Heart left ventricle (tissue), 16 donors: Measurements from ENCODE around the gene CD53. TPM values are rescaled to one million over a fixed set of nuclear protein-coding genes. Genes with fewer than 3 reads are reported as not detected.

ENCODE experiments used
- ATAC-seq, 4 donors: fragments of 200-7000 bp; cut with Tn5 transposase; one replicate each; pipeline ENCODE4 v1.9.1; 2020 to 2022; ENCODE audit warnings: moderate library complexity in 4 of 4, mild to moderate bottlenecking in 3 of 4, moderate number of reproducible peaks in 1 of 4
- DNase-seq, 5 donors: peaks; one replicate each; pipeline ENCODE4 v3.0.0-alpha.2; 2020
- H3K27ac ChIP-seq, 12 donors: fragments of 200-600 bp; sonication (generic) in 4 of 12; one replicate each; pipeline versions ENCODE4 v1.5.0 to v1.8.0; 2016 to 2022; ENCODE audit warnings: mild to moderate bottlenecking in 2 of 12
- H3K27me3 ChIP-seq, 9 donors: fragments of 200-600 bp; sonication (generic) in 2 of 9; one replicate each; pipeline versions ENCODE4 v1.5.1 to v1.8.0; 2016 to 2022; ENCODE audit warnings: mild to moderate bottlenecking in 3 of 9
- H3K36me3 ChIP-seq, 9 donors: fragments of 200-600 bp; sonication (generic) in 2 of 9; one replicate each; pipeline versions ENCODE4 v1.5.0 to v1.8.0; 2018 to 2022; ENCODE audit warnings: mild to moderate bottlenecking in 2 of 9
- H3K4me1 ChIP-seq, 12 donors: fragments of 200-600 bp; sonication (generic) in 4 of 12; one replicate each; pipeline versions ENCODE4 v1.5.0 to v1.8.0; 2016 to 2022; ENCODE audit warnings: mild to moderate bottlenecking in 3 of 12
- H3K4me3 ChIP-seq, 12 donors: fragments of 200-600 bp; sonication (generic) in 4 of 12; one replicate each; pipeline versions ENCODE4 v1.5.0 to v1.8.0; 2017 to 2022; ENCODE audit warnings: mild to moderate bottlenecking in 9 of 12, moderate library complexity in 4 of 12
- H3K9me3 ChIP-seq, 12 donors: fragments of 200-600 bp; sonication (generic) in 4 of 12; one replicate each; pipeline versions ENCODE4 v1.5.0 to v1.8.0; 2016 to 2022; ENCODE audit warnings: mild to moderate bottlenecking in 1 of 12
- POLR2A ChIP-seq, 2 donors: fragments of 450-650 bp; IDR thresholded peaks; one replicate each; pipeline ENCODE4 v1.6.1; 2017; ENCODE audit warnings: antibody characterized with exemption in 2 of 2, mild to moderate bottlenecking in 2 of 2, moderate library complexity in 2 of 2
- WGBS, 4 donors: extraction: QIAGEN DNeasy Blood & Tissue Kit in 2 of 4; methylation state at CpG; one replicate each; pipeline versions ENCODE4 v1.1.5 to v1.1.7; 2013 to 2018; 5-methylcytosine and 5-hydroxymethylcytosine counted together
- intact Hi-C, 10 donors: fragments of 100-400 bp; cut with DNase I; formaldehyde crosslinking; loops; one replicate each; pipeline versions ENCODE4 v1.11.1 to v1.14.2; 2022
- polyA plus RNA-seq, 2 donors: library from polyadenylated mRNA; stranded (reverse); fragments of 200-250 nt; gene quantifications; one replicate each; pipeline ENCODE4 v1.2.3, GENCODE V29; 2013
- total RNA-seq, 9 donors: library from RNA; depleted of rRNA in 2 of 9; stranded (reverse); fragments of >200 nt in 2 of 9; fragmentation: NEBNext Ultra II Directional in 3 of 9; extraction: Animal tissue kit (Norgen Biotek cat#: 25700) in 3 of 9; gene quantifications; one replicate each; pipeline versions ENCODE4 v1.1.0 to v1.2.4, GENCODE V29; 2016 to 2023
- TF ChIP-seq, protein P1 (sequence below), 12 donors: fragments of 200-600 bp; sonication (generic) in 4 of 12; IDR thresholded peaks; one replicate each; pipeline versions ENCODE4 v1.5.0 to v1.8.0; 2018 to 2022; ENCODE audit warnings: antibody characterized with exemption in 12 of 12, mild to moderate bottlenecking in 5 of 12
- donor health status: ischemic (EF 13 %, LVEDD 7.1; RV severe dilation, severe dysfunction).
- donor health status: healthy with polysubstance abuse.
- donor health status: DM: no; HTN: yes; CAD: no.
- donor health status: DM: no; HTN: no; CAD: no.
- donor health status: ischemic (EF 25% LVEDD 6.9; RV normal size, moderate dysfunction).
- donor health status: ischemic (EF 25% LVEDD 5.7; RV mildly dilated, moderate dysfunction).
- donor health status: healthy.
- donor health status: DM: yes; HTN: yes; CAD: no.
- donor health status: ischemic (EF 35%, LVEDD 5.7; RV mildly dilated, moderate dysfunction).
- donor health status: nonischemic (EF 11% LVEDD 7.7; RV severe dilation, severe dysfunction).
- donor health status: DM: yes; HTN: yes; CAD: no.
- donor health status: PGD.
- donor health status: ischemic (EF 29% LVEDD 5.4; RV normal size, mild dysfunction).
- donor health status: nonischemic (EF 23%, LVEDD 6.1; RV moderate dilation, normal function).

Gene CD53
- total and polyA plus RNA-seq, 11 donors = 3.7 to 101 (median 8.0) TPM

DNA sequence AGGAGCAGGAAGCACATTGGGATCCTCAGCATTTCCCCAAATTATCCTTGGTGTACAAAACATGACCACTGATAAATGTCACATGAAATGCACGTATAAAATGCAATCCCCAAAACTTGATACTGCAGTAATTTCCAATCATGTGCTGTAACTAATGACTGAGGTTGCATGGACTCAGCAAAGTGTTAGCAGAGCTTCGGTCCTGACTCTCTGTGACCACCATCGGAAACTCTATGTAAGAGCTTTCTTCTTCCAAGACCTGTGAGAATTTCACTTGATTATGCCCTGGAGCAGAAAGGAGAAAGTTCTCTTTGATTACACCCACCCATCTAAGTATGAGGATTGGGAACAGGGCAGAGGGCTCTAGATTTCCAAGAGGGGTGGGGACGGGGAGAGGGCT lies 908 bp downstream of the CD53 start:
- Histone ChIP-seq H3K27ac (peak overlapping the region in 5 of 12 donors; percentile 18 to 95 (median 26)), H3K9me3 (peaks cover 0 to 4% (median 0%) of the 10 kb centered on the region in 12 donors), H3K4me1 (peaks cover 0 to 47% (median 0%) of the 10 kb centered on the region in 12 donors), H3K27me3 (no peaks in the 10 kb centered on the region), H3K4me3 (peak overlapping the region in 9 of 12 donors; percentile 13 to 72 (median 36)), H3K36me3 (no peaks in the 10 kb centered on the region)
- 75 to 86% (median 78%) methylated on average over 4 of the region's 4 CpGs for WGBS, 4 donors
- TF ChIP-seq, protein P1, sequence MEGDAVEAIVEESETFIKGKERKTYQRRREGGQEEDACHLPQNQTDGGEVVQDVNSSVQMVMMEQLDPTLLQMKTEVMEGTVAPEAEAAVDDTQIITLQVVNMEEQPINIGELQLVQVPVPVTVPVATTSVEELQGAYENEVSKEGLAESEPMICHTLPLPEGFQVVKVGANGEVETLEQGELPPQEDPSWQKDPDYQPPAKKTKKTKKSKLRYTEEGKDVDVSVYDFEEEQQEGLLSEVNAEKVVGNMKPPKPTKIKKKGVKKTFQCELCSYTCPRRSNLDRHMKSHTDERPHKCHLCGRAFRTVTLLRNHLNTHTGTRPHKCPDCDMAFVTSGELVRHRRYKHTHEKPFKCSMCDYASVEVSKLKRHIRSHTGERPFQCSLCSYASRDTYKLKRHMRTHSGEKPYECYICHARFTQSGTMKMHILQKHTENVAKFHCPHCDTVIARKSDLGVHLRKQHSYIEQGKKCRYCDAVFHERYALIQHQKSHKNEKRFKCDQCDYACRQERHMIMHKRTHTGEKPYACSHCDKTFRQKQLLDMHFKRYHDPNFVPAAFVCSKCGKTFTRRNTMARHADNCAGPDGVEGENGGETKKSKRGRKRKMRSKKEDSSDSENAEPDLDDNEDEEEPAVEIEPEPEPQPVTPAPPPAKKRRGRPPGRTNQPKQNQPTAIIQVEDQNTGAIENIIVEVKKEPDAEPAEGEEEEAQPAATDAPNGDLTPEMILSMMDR (IDR thresholded peaks at IDR 0.05) = no peak
- no peak for TF ChIP-seq POLR2A (IDR thresholded peaks at IDR 0.05)
- intact Hi-C loops = no loop called here
- ATAC-seq (no peak), DNase-seq (no peak)

DNA sequence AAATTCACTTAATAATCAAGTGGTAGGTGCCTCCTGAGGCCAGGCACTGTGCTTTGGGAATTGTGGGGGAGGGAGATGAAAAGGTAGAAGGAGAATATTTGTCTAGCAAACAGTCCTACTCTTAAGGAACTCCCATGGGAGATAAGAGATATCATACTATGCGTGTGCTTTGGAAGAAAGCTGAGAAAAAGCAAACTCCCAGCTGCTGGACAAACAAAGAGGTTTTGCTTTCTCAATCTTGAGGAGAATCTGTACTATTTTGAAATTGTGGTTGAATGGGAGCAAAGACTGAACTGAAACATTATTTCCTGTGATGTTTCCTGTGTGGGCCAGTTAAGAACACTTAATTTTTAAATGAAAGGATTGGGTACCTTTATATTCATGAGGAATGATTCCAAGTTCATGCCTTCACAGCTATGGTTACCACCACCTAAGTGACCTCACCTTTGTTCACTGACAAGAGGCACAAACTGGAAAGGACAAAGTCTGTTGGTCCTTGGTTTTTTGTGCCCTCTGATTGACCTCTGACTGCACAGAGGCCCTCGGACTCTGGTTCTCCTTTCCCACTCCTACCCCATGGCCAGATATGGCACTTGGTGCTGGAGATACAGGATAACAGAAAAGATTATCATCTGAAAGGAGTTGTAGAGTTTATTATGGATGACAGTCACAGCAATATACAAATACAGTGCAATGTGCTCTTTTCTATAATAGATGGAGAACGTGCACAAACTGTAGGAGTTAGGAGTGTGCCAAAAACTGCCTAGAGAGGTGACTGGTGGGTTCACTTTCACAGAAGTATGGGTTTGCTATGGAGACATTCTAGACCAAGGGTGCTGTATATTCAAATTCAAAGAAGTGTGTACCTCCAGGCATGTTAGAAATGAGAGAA lies 1.6 kb downstream of the CD53 start:
- Histone ChIP-seq H3K4me3 (peak overlapping the region in 10 of 12 donors; percentile 4 to 72 (median 33)), H3K27me3 (no peaks in the 10 kb centered on the region), H3K4me1 (peaks cover 0 to 55% (median 0%) of the 10 kb centered on the region in 12 donors), H3K9me3 (no peaks in the 10 kb centered on the region), H3K36me3 (no peaks in the 10 kb centered on the region), H3K27ac (peak overlapping the region in 5 of 12 donors; percentile 9 to 95 (median 18))
- 32 to 41% (median 38%) methylated on average over 3 of the region's 3 CpGs for WGBS, 4 donors
- no peak for TF ChIP-seq POLR2A (IDR thresholded peaks at IDR 0.05)
- TF ChIP-seq, protein P1 (IDR thresholded peaks at IDR 0.05) = no peak
- intact Hi-C loops = no loop called here
- ATAC-seq = no peak
- DNase-seq = no peak

DNA sequence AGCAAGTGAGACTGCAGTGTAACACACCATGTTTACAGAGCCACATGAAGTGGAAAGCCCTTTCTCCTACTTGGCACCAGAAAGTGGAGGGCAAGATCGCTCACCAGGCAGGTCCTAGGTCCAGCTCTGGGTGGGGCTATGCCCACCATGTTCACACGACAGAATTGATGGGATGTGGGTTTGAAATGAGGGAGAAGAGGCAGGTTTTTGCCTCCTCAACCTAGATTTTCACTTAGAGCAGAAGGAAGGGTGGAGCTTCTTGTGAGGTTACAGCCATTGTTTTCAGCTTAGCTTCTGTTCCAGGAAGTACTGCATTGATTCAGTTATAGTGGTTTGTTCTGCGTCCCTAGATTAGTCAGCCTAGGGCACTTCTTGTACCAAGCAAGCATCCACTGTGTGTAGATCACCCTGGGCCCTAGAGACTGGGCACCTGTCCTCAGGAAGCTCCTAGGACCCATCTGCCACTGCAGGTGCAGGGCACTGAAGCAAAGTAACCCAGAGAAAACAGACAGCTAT lies 2.3 kb downstream of the CD53 start:
- peak overlapping the region in 4 of 12 donors; percentile 1 to 95 (median 16) for H3K27ac ChIP-seq
- H3K36me3 ChIP-seq = no peaks in the 10 kb centered on the region
- intact Hi-C loops = no loop called here
- TF ChIP-seq POLR2A (IDR thresholded peaks at IDR 0.05) = no peak
- TF ChIP-seq, protein P1 (IDR thresholded peaks at IDR 0.05) = no peak
- ATAC-seq (peak; percentile 54 to 85 (median 66)), DNase-seq (no peak)
- H3K9me3 ChIP-seq = no peaks in the 10 kb centered on the region
- H3K27me3 ChIP-seq = no peaks in the 10 kb centered on the region
- H3K4me1 ChIP-seq = peaks cover 0 to 62% (median 0%) of the 10 kb centered on the region in 12 donors
- peak overlapping the region in 9 of 12 donors; percentile 7 to 72 (median 36) for H3K4me3 ChIP-seq
- WGBS, 4 donors = 53 to 67% (median 64%) methylated on average over 3 of the region's 3 CpGs

DNA sequence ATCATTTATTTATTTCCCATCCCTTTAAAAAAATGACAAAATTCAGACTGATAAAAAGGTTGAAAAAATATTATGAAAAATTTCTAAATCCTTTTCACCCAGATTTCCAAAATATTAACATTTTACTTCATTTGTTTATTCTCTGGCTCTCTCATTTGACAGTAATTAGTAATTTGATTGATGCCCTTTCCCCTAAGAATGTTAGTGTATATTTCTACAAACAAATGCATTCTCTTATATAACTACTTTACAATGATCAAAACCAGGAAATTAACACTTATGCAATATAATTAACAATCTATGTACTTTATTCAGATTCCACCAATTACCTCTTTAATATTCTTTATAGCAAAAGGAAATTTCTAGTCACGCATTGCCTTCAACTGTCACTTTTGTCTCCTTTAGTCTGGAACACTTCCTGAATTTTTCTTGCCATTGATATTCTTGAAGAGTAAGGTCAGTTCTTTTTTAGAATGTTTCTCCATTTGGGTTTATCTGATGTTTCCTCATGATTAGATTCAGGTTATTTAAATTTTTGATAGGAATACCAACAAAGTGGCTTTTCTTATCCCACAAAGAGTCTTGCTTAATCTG lies 3.9 kb downstream of the CD53 start:
- TF ChIP-seq, protein P1 (IDR thresholded peaks at IDR 0.05) = no peak
- no peak for TF ChIP-seq POLR2A (IDR thresholded peaks at IDR 0.05)
- WGBS, 4 donors = 72 to 76% (median 76%) methylated on average over 1 of the region's 1 CpG
- H3K9me3 ChIP-seq = no peaks in the 10 kb centered on the region
- DNase-seq = no peak
- H3K4me3 ChIP-seq = peak overlapping the region in 1 of 12 donors; percentile 72
- no peaks in the 10 kb centered on the region for H3K27me3 ChIP-seq
- H3K27ac ChIP-seq = peak overlapping the region in 1 of 12 donors; percentile 95
- peaks cover 0 to 75% (median 0%) of the 10 kb centered on the region in 12 donors for H3K4me1 ChIP-seq
- no peak for ATAC-seq
- no peaks in the 10 kb centered on the region for H3K36me3 ChIP-seq
- intact Hi-C loops = no loop called here
